Osteoblast (primary cell): ENCODE results near the gene STK32A. TPM values are rescaled to one million over a fixed set of nuclear protein-coding genes. Genes with fewer than 3 reads are reported as not detected.

Experiments used
- DNase-seq: peaks from one replicate; pipeline ENCODE4 v3.0.0; 2011; ENCODE audit warnings: low spot score, mixed read lengths; ENCODE audit not compliant: insufficient read length; ENCODE audit errors: missing footprints
- H2AFZ ChIP-seq: 2 replicates; pipeline ENCODE4 v1.6.0; 2011; ENCODE audit warnings: mild to moderate bottlenecking, low read length
- H3K27ac ChIP-seq: 2 replicates; pipeline ENCODE4 v1.5.1; 2011; ENCODE audit warnings: mild to moderate bottlenecking, low read depth, low read length, moderate library complexity
- H3K27me3 ChIP-seq: 2 replicates; pipeline ENCODE4 v1.6.0; 2012; ENCODE audit warnings: mild to moderate bottlenecking, control low read depth, inconsistent platforms, low read length, moderate library complexity; ENCODE audit not compliant: insufficient read depth
- H3K36me3 ChIP-seq: 2 replicates; pipeline ENCODE4 v1.5.1; 2011; ENCODE audit warnings: mild to moderate bottlenecking, low read length, control low read depth, moderate library complexity; ENCODE audit not compliant: insufficient read depth
- H3K4me1 ChIP-seq: 2 replicates; pipeline ENCODE4 v1.5.1; 2011; ENCODE audit warnings: mild to moderate bottlenecking, low read length, control low read depth, moderate library complexity; ENCODE audit not compliant: insufficient read depth
- H3K4me2 ChIP-seq: 2 replicates; pipeline ENCODE4 v1.6.0; 2011; ENCODE audit warnings: mild to moderate bottlenecking, low read length; ENCODE audit not compliant: insufficient read depth
- H3K4me3 ChIP-seq: fragments of 200-600 bp; sonication (generic); 3 replicates; pipeline ENCODE4 v1.5.1; 2012; ENCODE audit warnings: mild to moderate bottlenecking, low read length, inconsistent platforms; ENCODE audit not compliant: insufficient read depth
- H3K79me2 ChIP-seq: 2 replicates; pipeline ENCODE4 v1.6.0; 2012; ENCODE audit warnings: mild to moderate bottlenecking, low read length, control low read depth, inconsistent platforms; ENCODE audit not compliant: insufficient read depth
- H3K9me3 ChIP-seq: 2 replicates; pipeline ENCODE4 v1.5.1; 2011; ENCODE audit warnings: low read depth, low read length, control low read depth
- H4K20me1 ChIP-seq: 2 replicates; pipeline ENCODE4 v1.6.0; 2012; ENCODE audit warnings: mild to moderate bottlenecking, low read length, control low read depth; ENCODE audit not compliant: insufficient read depth
- total RNA-seq: library from RNA; depleted of rRNA; stranded (reverse); fragments of >200 nt; gene quantifications from 2 replicates; pipeline ENCODE4 v1.2.3, GENCODE V29; 2012
- TF ChIP-seq, protein P1 (sequence below): IDR thresholded peaks from 2 replicates; pipeline ENCODE4 v1.5.1; 2011; ENCODE audit warnings: mild to moderate bottlenecking, low read depth, low read length, moderate library complexity; ENCODE audit errors: extremely low read depth

STK32A gene
- total RNA-seq, 1 donor: 1.8 TPM

GRCh38 chr5:147411359-147412319 is 176.8 kb downstream of the STK32A start:
- Histone ChIP-seq H3K9me3 (no peaks in the 10 kb centered on the region), H4K20me1 (no peaks in the 10 kb centered on the region), H3K4me1 (peaks cover 20% of the 10 kb centered on the region), H3K27me3 (no peaks in the 10 kb centered on the region), H3K4me2 (no peak overlapping the region), H3K36me3 (peaks cover 34% of the 10 kb centered on the region), H2AFZ (no peak overlapping the region), H3K79me2 (no peaks in the 10 kb centered on the region), H3K27ac (no peak overlapping the region), H3K4me3 (no peak overlapping the region)
- TF ChIP-seq, protein P1, sequence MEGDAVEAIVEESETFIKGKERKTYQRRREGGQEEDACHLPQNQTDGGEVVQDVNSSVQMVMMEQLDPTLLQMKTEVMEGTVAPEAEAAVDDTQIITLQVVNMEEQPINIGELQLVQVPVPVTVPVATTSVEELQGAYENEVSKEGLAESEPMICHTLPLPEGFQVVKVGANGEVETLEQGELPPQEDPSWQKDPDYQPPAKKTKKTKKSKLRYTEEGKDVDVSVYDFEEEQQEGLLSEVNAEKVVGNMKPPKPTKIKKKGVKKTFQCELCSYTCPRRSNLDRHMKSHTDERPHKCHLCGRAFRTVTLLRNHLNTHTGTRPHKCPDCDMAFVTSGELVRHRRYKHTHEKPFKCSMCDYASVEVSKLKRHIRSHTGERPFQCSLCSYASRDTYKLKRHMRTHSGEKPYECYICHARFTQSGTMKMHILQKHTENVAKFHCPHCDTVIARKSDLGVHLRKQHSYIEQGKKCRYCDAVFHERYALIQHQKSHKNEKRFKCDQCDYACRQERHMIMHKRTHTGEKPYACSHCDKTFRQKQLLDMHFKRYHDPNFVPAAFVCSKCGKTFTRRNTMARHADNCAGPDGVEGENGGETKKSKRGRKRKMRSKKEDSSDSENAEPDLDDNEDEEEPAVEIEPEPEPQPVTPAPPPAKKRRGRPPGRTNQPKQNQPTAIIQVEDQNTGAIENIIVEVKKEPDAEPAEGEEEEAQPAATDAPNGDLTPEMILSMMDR: no peak
- DNase-seq: no peak

GRCh38 chr5:147412561-147412960 is 177.7 kb downstream of the STK32A start:
- peaks cover 20% of the 10 kb centered on the region for H3K4me1 ChIP-seq
- TF ChIP-seq, protein P1: no peak

GRCh38 chr5:147413266-147413665 is 178.4 kb downstream of the STK32A start:
- no peak for DNase-seq
- Histone ChIP-seq H3K4me2 (no peak overlapping the region), H2AFZ (no peak overlapping the region), H3K4me3 (no peak overlapping the region), H4K20me1 (no peaks in the 10 kb centered on the region), H3K4me1 (peaks cover 25% of the 10 kb centered on the region), H3K79me2 (no peaks in the 10 kb centered on the region), H3K27ac (no peak overlapping the region), H3K27me3 (no peaks in the 10 kb centered on the region), H3K36me3 (peaks cover 29% of the 10 kb centered on the region), H3K9me3 (no peaks in the 10 kb centered on the region)
- TF ChIP-seq, protein P1: no peak

More at GRCh38 chr5:147412561-147412960, 177.7 kb downstream of the STK32A start:
- H3K4me3 ChIP-seq: no peak overlapping the region
- H4K20me1 ChIP-seq: no peaks in the 10 kb centered on the region
- no peaks in the 10 kb centered on the region for H3K79me2 ChIP-seq
- H3K27me3 ChIP-seq: no peaks in the 10 kb centered on the region
- H3K9me3 ChIP-seq: no peaks in the 10 kb centered on the region
- no peak overlapping the region for H2AFZ ChIP-seq
- no peak overlapping the region for H3K4me2 ChIP-seq
- DNase-seq: no peak
- H3K27ac ChIP-seq: no peak overlapping the region
- H3K36me3 ChIP-seq: peaks cover 34% of the 10 kb centered on the region

GRCh38 chr5:147415651-147416050 is 180.8 kb downstream of the STK32A start:
- H3K27ac ChIP-seq: no peak overlapping the region
- TF ChIP-seq, protein P1: no peak
- H3K36me3 ChIP-seq: peaks cover 16% of the 10 kb centered on the region
- H3K9me3 ChIP-seq: no peaks in the 10 kb centered on the region
- H3K4me1 ChIP-seq: peaks cover 25% of the 10 kb centered on the region
- no peaks in the 10 kb centered on the region for H4K20me1 ChIP-seq
- H3K79me2 ChIP-seq: no peaks in the 10 kb centered on the region
- no peak overlapping the region for H2AFZ ChIP-seq
- no peak overlapping the region for H3K4me2 ChIP-seq
- no peak for DNase-seq
- H3K27me3 ChIP-seq: no peaks in the 10 kb centered on the region
- no peak overlapping the region for H3K4me3 ChIP-seq
